Adipocyte (in vitro differentiated cells): ENCODE measurements around the gene HSD3B7.
"Not testable (repeated sequence)": the region's sequence is repeated elsewhere in the genome, so short reads cannot be mapped to it uniquely, and the experiment has no call there.

ENCODE experiments used
- DNase-seq: peaks from one replicate; pipeline ENCODE4 v3.0.0-alpha.2; 2015; ENCODE audit warnings: low read depth
- H3K27me3 ChIP-seq: replicated peaks from 2 replicates; pipeline ENCODE4 v1.7.0; 2013; ENCODE audit warnings: mild to moderate bottlenecking, low read length, moderate library complexity; ENCODE audit not compliant: control insufficient read depth, insufficient read depth
- H3K36me3 ChIP-seq: 2 replicates; pipeline ENCODE4 v1.7.0; 2013; ENCODE audit warnings: low read length, mild to moderate bottlenecking, moderate library complexity; ENCODE audit not compliant: control insufficient read depth, insufficient read depth, severe bottlenecking
- H3K4me1 ChIP-seq: 2 replicates; pipeline ENCODE4 v1.7.0; 2013; ENCODE audit warnings: mild to moderate bottlenecking, low read length, moderate library complexity; ENCODE audit not compliant: control insufficient read depth, insufficient read depth
- H3K4me3 ChIP-seq: 2 replicates; pipeline ENCODE4 v1.7.0; 2013; ENCODE audit warnings: mild to moderate bottlenecking, low read length, moderate library complexity
- H3K9ac ChIP-seq: 2 replicates; pipeline ENCODE4 v1.7.0; 2013; ENCODE audit warnings: mild to moderate bottlenecking, low read length, moderate library complexity
- H3K9me3 ChIP-seq: 2 replicates; pipeline ENCODE4 v1.7.0; 2013; ENCODE audit warnings: mild to moderate bottlenecking, low read length, moderate library complexity; ENCODE audit not compliant: control insufficient read depth

The HSD3B7 gene

DNA sequence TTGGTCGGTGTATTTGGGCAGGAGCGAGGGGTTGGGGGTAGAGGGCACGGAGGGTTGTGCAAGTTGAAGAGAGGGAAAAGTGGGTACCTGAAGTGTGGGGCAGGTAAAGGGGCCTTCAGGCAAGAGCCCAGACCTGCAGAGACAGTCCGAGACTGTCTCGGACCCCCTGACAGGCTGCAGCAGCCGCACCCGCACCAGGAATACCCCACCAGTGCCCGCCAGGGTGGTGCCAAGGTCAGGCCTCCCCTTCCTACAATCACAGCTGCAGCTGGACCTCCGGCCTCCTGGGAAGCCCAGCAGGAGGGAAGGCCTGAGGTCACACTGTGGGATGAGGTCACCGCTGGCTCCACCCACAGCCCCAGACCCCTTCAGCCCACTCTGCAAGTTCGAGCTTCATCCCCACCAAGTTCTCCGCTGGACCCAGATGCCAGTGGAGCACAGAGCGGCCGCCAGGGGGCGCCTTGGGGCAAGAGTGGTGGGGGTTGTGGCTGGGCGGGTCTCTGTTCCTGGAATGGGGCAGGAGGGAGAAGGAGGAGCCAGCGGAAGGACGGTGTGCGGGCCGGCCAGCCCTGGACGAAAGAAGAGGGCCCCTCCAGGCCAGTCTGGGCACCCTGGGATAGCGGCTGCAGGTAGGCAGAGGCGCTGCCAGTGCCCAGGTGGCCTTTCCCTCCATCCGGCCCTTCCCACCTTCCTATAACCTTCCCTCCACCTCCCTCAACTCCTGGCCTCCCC lies at the start of gene HSD3B7:
Gene HSD3B7, plus strand, starts transcription at position 539 of the 732 bp plus-strand sequence. CDS start 452 bp downstream, outside the sequence.
- Histone ChIP-seq H3K4me3 (peak within 1 kb of the TSS; percentile 76), H3K36me3 (peaks cover 31% of the 10 kb centered on the region), H3K4me1 (peaks cover 29% of the 10 kb centered on the region), H3K27me3 (no peaks in the 10 kb centered on the region), H3K9ac (peak within 1 kb of the TSS; percentile 83), H3K9me3 (no peaks in the 10 kb centered on the region)
- peak; percentile 94 for DNase-seq

DNA sequence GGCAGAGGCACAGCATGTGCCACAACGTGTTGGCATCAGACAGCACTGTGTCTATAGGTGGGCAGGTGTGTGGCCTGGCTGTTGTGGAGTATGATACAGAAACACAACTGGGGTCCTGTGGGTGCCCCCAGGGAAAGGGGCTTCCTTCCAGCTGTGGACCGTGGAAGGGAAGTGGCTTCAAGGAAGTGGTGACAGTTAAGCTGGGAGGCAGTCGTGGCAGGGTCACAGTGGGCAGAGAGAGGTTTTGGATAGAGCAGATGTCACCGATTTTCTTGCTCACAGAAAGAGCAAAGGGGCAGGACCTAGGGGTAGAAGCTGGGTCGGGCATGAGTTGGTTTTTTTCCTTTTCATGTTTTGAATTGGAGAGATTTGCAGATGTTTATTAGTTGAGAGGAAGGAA lies 47.3 kb upstream of the HSD3B7 start:
- Histone ChIP-seq H3K4me3 (no peak overlapping the region), H3K9ac (peak overlapping the region; percentile 46), H3K36me3 (peaks cover 18% of the 10 kb centered on the region), H3K27me3 (no peaks in the 10 kb centered on the region), H3K4me1 (peaks cover 12% of the 10 kb centered on the region), H3K9me3 (no peaks in the 10 kb centered on the region)
- no peak for DNase-seq

DNA sequence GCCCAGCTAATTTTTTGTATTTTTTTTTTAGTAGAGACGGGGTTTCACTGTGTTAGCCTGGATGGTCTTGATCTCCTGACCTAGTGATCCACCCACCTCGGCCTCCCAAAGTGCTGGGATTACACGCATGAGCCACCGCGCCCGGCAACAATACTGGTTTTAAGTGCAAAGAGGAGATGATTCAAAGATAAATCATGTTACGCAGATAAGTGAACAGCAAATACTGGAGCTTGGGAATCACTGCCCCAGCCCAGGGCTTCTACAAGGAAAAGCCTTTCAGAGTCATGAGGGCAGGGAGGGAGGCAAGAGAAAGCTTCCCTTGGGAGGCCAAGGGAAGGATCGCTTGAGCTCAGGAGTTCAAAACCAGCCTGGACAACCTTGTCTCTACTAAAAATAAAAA lies 45.4 kb upstream of the HSD3B7 start:
- Histone ChIP-seq H3K36me3 (peaks cover 27% of the 10 kb centered on the region), H3K4me1 (peaks cover 12% of the 10 kb centered on the region)
- not testable (repeated sequence) for H3K4me3 ChIP-seq, H3K27me3 ChIP-seq, H3K9me3 ChIP-seq, H3K9ac ChIP-seq, DNase-seq

DNA sequence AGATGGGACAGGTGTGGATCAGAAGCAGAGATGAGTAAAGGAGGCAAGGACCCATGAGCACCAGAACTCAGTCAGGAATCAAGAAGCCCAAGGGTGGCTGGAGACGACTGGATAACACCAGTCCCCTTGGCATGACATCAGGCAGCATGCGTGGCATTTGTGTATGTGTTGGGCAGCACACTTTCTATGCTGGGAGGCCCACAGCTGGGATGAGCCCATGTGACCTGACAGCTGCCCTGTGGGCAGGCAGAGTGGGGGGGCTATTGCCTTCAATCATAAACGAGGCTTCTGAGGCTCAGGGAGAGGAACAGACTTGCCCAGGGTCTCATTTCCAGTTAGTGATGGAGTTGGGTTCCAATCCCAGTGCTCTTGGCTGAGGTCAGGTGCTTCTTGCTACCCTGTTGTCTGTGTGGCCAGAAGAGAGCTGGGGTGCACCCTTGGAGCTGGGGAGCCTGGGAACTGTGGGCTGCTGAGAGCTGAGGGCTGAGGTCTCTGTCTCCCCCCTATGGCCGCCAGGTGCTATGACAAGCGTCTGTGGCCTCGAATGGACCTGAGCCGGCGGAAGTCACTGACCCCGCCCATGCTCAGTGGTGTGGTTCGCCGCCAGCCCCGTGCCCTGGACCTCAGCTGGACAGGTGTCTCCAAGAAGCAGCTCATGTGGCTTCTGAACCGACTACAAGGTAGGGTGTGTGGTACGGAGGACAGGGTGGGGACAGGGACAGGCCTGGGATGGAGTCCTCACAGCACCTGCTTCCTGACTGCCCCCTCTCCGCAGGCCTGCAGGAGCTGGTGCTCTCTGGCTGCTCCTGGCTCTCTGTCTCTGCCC lies 43.2 kb upstream of the HSD3B7 start:
- Histone ChIP-seq H3K4me1 (peaks cover 12% of the 10 kb centered on the region), H3K36me3 (peaks cover 26% of the 10 kb centered on the region), H3K9ac (peak overlapping the region; percentile 37), H3K27me3 (no peaks in the 10 kb centered on the region), H3K4me3 (no peak overlapping the region), H3K9me3 (no peaks in the 10 kb centered on the region)
- DNase-seq: peak; percentile 84

DNA sequence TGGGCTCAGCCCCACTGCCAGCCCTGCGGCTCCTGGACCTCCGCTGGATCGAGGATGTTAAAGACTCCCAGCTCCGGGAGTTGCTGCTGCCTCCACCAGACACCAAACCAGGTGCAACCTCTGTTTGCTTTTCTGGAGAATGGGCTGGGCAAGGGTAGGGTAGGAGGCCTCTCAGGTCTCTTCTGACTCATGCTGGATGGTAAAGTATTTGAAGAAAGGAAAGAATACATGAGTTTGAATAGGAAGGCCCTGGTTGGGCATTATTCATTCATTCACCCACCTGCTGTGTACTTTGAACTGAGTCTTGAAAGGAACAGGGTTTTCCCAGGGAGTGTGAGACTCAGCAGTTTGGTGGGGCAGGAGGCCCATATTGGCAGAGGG lies 42.6 kb upstream of the HSD3B7 start:
- H3K4me1 ChIP-seq: peaks cover 12% of the 10 kb centered on the region
- H3K4me3 ChIP-seq: no peak overlapping the region
- no peaks in the 10 kb centered on the region for H3K27me3 ChIP-seq
- H3K9me3 ChIP-seq: no peaks in the 10 kb centered on the region
- no peak for DNase-seq
- no peak overlapping the region for H3K9ac ChIP-seq
- H3K36me3 ChIP-seq: peaks cover 22% of the 10 kb centered on the region

DNA sequence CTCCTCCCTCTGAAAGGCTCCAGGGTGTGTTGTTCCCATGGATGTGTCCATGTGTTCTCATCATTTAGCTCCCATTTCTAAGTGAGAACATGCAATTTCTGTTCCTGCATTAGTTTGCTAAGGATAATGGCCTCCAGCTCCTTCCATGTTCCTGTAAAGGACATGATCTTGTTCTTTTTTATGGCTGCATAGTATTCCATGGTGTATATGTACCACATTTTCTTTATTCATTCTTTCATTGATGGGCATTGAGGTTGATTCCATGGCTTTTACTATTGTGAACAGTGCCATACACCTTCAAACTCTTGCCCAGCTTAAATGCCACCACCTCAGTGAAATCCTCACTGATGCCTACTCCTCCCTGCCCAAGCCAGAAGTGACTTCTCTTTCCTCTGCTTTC lies 40.7 kb upstream of the HSD3B7 start:
- no peak for DNase-seq
- Histone ChIP-seq H3K9me3 (no peaks in the 10 kb centered on the region), H3K36me3 (peaks cover 22% of the 10 kb centered on the region), H3K27me3 (no peaks in the 10 kb centered on the region), H3K4me1 (peaks cover 6% of the 10 kb centered on the region), H3K4me3 (no peak overlapping the region), H3K9ac (no peak overlapping the region)

DNA sequence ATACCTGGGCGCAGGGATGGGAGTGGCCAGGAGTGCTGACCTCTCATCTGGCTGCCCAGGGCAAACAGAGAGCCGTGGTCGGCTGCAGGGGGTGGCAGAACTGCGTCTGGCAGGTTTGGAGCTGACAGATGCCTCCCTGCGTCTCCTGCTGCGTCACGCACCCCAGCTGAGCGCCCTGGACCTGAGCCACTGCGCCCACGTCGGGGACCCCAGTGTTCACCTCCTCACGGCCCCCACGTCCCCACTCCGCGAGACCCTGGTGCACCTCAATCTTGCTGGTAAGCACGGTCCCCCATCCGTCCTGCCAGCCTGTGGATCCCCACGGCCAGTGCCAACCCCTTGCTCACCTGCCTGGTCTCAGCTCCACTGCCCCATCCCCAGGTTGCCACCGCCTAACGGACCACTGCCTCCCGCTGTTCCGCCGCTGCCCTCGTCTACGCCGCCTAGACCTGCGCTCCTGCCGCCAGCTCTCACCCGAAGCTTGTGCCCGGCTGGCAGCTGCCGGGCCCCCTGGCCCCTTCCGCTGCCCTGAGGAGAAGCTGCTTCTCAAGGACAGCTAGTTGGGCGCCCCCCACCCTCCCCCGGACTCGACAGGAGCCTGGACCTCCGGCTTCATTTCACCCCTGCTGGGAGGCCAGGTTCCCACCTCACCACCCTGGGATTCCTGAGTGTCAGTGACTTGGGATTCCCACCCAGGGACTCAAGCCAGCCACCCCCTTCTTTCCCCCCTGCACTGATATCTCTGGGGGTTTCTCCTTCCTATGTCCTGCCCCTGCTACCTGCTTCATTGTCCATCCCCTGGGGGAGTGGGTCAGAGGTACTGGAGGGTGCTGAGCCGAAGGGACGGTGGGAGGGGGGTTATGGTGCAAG lies 38.1 kb upstream of the HSD3B7 start:
- H3K9me3 ChIP-seq: no peaks in the 10 kb centered on the region
- H3K4me3 ChIP-seq: no peak overlapping the region
- no peak for DNase-seq
- no peak overlapping the region for H3K9ac ChIP-seq
- peaks cover 22% of the 10 kb centered on the region for H3K36me3 ChIP-seq
- H3K27me3 ChIP-seq: no peaks in the 10 kb centered on the region
- peaks cover 24% of the 10 kb centered on the region for H3K4me1 ChIP-seq

DNA sequence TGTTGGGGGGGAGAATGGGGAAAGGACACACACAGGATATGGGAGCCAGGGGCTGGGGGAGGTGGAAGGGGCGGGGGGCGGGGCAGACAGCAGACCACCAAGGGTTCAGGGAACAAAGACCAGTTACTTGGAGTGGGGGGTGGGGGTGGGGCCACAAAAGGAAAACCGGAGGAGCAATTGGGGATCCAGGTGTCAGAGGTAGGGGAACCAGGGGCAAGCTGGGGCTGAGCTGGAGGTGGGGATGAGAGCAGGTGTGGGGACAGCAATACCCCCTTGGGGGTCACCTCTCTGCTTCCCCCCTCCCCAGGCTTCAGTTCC lies 37.5 kb upstream of the HSD3B7 start:
- Histone ChIP-seq H3K9me3 (no peaks in the 10 kb centered on the region), H3K4me1 (peaks cover 29% of the 10 kb centered on the region), H3K4me3 (no peak overlapping the region), H3K36me3 (peaks cover 17% of the 10 kb centered on the region), H3K9ac (no peak overlapping the region), H3K27me3 (no peaks in the 10 kb centered on the region)
- DNase-seq: no peak

DNA sequence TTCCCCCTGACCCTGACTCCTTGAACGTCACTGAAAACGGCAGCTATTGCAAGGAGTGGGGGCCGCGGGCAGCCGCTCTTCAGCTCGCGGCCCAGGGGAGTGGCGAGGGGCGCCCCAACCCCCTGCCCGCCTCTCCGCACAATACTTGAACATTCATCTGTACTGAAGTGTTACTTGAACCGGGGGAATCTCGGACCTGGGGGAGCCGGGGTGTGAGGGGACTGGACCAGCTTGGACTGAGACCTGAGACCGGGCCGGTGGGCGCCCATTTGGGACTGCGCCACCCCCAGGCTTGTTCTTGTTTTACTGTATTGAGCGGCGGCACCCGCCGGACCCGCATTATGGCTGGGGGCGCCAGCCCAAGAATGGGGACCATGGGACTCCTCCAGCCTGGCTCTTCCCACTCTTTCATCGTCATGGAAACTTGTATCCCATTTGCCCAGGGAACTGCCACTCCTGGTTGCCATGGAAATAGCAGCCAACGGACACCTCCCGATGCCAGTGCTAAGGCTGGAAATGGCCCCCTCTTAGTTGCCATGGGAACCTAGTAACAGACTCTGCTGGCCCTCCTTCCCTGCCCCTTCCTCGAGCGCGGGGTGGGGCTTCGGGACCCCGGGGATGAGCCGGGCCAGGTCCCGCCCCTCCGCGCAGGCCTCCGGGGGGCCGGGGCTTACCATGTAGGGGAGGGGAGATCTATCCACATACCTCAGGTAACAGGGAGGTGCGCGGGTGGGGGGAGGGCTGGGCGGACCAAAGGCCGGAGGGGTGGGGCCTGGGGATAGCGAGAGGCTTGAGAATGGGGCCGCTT lies 36.9 kb upstream of the HSD3B7 start:
- peak; percentile 98 for DNase-seq
- no peaks in the 10 kb centered on the region for H3K9me3 ChIP-seq
- H3K4me1 ChIP-seq: peaks cover 32% of the 10 kb centered on the region

DNA sequence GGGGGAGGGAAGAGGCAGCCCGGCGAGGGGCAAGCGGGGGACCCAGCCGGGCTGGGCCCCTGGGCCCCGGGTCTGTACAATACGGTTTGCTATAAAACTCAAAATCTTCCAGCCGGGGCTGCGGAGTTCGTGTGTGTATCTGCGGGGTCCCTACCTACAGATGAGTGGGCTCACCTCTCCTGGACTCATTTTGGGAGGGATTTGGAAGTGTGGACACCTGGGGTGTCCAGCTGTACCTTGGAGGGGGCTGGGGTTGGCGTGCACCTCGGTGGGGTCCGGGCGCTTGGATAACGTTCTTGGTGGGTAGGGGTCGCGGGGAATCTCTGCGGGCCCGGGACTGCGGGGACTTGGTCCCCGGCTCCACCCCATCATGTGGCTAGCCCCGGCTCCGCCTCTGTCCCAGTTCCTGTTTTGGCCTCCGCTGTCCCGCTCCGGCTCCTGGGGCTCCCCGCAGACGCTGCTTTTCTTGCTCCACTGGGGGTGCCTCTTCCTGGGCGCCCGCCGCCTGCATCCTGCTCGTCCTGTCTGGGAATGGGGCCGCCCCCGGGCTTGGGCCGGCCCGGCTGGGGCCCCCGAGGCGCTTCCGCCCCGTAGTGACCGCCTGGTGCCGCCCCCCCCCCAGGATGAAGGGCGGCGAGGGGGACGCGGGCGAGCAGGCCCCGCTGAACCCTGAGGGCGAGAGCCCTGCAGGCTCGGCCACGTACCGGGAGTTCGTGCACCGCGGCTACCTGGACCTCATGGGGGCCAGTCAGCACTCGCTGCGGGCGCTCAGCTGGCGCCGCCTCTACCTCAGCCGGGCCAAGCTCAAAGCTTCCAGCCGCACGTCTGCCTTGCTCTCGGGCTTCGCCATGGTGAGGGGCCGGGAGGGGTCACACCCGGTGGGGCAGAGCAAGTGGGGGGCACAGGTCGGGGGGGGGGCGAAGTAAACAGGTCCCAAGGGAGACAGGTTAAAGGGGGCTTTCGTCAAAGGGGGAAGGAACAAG lies 36.0 kb upstream of the HSD3B7 start, which contains the start of gene ORAI3:
Gene ORAI3, plus strand, starts transcription at position 402 of the 983 bp plus-strand sequence. Its CDS starts 222 bp downstream, at position 624.
- Histone ChIP-seq H3K9ac (peak within 1 kb of the TSS; percentile 90), H3K36me3 (peaks cover 8% of the 10 kb centered on the region), H3K4me1 (peaks cover 41% of the 10 kb centered on the region), H3K27me3 (no peaks in the 10 kb centered on the region), H3K9me3 (no peaks in the 10 kb centered on the region), H3K4me3 (peak within 1 kb of the TSS; percentile 91)
- DNase-seq: peak; percentile 80

More for the DNA sequence above, 36.9 kb upstream of the HSD3B7 start:
- Histone ChIP-seq H3K27me3 (no peaks in the 10 kb centered on the region), H3K36me3 (peaks cover 12% of the 10 kb centered on the region), H3K4me3 (peak overlapping the region; percentile 91), H3K9ac (peak overlapping the region; percentile 90)
